ENCODE data around the gene NMRAL1.

The NMRAL1 gene

DNA sequence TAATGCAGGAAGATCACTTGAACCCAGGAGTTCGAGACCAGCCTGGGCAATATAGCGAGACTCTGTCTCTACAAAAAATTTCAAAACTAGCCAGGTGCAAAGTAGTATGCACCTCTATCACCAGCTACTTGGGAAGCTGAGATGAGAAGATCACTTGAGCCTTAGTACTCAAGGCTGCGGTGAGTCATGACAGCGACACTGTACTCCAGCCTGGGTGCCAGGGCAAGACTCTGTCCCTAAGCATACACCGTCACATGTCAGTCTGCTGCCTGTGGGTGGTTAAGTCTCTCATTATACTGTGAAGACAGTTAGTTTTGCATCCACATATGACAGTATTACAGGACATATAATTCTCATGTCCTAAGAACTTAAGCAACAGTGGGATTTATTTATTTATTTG lies 21.8 kb downstream of the NMRAL1 start:
- Histone ChIP-seq H3K9me2 (replicated peaks; ENCODE audit: control insufficient read depth, low read length) (no peaks in the 10 kb centered on the region), H3K79me2 (ENCODE audit: control insufficient read depth, low read length) (peaks cover 4% of the 10 kb centered on the region), H3K36me3 (ENCODE audit: control insufficient read depth, low read length) (peaks cover 89% of the 10 kb centered on the region), H3K9me3 (ENCODE audit: control insufficient read depth, insufficient read depth, low read length) (no peaks in the 10 kb centered on the region), H3K4me3 (ENCODE audit: low read length) (no peak overlapping the region), H3K27me3 (ENCODE audit: control insufficient read depth, low read length) (no peaks in the 10 kb centered on the region), H4K20me1 (ENCODE audit: control insufficient read depth, insufficient read depth, low read depth, low read length) (no peaks in the 10 kb centered on the region), H3K4me2 (ENCODE audit: low read length) (no peak overlapping the region), H3F3A (ENCODE audit: control insufficient read depth, insufficient read depth) (peaks cover 3% of the 10 kb centered on the region; the same call in 1 of the 2 replicates), H3K4me1 (ENCODE audit: control insufficient read depth, low read length) (no peaks in the 10 kb centered on the region), H3K27ac (ENCODE audit: low read depth, low read length) (no peak overlapping the region)
- TF ChIP-seq, protein P1, sequence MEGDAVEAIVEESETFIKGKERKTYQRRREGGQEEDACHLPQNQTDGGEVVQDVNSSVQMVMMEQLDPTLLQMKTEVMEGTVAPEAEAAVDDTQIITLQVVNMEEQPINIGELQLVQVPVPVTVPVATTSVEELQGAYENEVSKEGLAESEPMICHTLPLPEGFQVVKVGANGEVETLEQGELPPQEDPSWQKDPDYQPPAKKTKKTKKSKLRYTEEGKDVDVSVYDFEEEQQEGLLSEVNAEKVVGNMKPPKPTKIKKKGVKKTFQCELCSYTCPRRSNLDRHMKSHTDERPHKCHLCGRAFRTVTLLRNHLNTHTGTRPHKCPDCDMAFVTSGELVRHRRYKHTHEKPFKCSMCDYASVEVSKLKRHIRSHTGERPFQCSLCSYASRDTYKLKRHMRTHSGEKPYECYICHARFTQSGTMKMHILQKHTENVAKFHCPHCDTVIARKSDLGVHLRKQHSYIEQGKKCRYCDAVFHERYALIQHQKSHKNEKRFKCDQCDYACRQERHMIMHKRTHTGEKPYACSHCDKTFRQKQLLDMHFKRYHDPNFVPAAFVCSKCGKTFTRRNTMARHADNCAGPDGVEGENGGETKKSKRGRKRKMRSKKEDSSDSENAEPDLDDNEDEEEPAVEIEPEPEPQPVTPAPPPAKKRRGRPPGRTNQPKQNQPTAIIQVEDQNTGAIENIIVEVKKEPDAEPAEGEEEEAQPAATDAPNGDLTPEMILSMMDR (IDR thresholded peaks at IDR 0.05; ENCODE audit: low read depth, low read length, poor library complexity, severe bottlenecking): no peak
- no peak for TF ChIP-seq EZH2phosphoT487 (IDR thresholded peaks at IDR 0.05; ENCODE audit: borderline replicate concordance, low read length)

DNA sequence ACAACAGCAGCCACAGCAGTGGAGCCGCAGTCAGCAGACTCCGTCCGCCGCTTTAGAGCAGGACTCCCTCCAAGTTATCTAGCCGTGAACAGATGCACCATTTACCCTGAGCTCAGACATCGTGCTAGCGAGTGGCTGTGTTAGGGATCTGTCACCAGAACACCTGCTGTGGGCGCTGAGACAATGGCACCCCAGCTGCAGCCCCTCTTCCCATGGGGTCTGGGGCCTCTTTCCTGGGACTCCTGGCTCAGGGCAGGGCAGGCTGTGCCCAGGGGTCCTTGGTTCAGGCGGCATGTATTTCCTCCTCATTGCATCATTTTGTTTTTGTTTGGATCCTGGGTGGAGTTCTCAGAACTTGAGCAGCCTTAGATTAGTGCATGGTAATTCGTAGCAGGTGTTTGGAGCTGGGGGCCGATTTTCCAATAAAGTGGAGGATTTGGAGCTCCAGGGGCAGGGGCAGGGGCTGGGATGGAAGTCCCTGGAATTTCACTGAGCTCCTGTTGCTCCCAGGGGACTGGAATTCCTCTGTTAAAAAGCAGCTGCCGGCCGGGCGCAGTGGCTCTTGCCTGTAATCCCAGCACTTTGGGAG lies 23.4 kb downstream of the NMRAL1 start:
- Histone ChIP-seq H3K36me3 (ENCODE audit: control insufficient read depth, low read length) (peaks cover 87% of the 10 kb centered on the region), H4K20me1 (ENCODE audit: control insufficient read depth, insufficient read depth, low read depth, low read length) (no peaks in the 10 kb centered on the region), H3K27ac (ENCODE audit: low read depth, low read length) (no peak overlapping the region), H3K4me3 (ENCODE audit: low read length) (no peak overlapping the region), H3K9me3 (ENCODE audit: control insufficient read depth, insufficient read depth, low read length) (no peaks in the 10 kb centered on the region), H3K4me2 (ENCODE audit: low read length) (no peak overlapping the region), H3F3A (ENCODE audit: control insufficient read depth, insufficient read depth) (no peaks in the 10 kb centered on the region), H3K79me2 (ENCODE audit: control insufficient read depth, low read length) (peaks cover 4% of the 10 kb centered on the region), H3K27me3 (ENCODE audit: control insufficient read depth, low read length) (no peaks in the 10 kb centered on the region), H3K9me2 (replicated peaks; ENCODE audit: control insufficient read depth, low read length) (no peaks in the 10 kb centered on the region), H3K4me1 (ENCODE audit: control insufficient read depth, low read length) (no peaks in the 10 kb centered on the region)
- no peak for TF ChIP-seq EZH2phosphoT487 (IDR thresholded peaks at IDR 0.05; ENCODE audit: borderline replicate concordance, low read length)
- TF ChIP-seq, protein P1 (IDR thresholded peaks at IDR 0.05; ENCODE audit: low read depth, low read length, poor library complexity, severe bottlenecking): no peak

DNA sequence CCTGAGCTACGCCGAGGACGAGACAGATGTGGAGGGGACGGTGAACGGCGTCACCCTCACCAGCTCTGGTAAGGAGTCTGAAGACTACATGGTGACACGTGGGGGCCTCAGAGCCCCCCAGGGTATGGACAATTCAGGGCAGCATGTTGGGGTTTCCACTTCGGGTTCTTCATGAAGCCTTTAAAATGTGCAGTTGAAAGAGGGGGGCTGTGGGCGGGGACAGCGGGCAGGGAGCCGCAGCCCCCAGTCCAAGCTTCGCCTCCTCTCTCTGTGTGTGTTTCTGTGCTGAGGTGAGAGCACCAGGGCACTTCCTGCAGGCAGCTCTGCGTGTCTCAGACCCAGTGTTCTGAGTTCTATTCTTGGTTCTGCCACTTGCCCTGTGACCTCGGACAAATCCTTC lies 24.0 kb downstream of the NMRAL1 start:
- no peaks in the 10 kb centered on the region for H3K4me1 ChIP-seq (ENCODE audit: control insufficient read depth, low read length)
- no peaks in the 10 kb centered on the region for H3K9me2 ChIP-seq (replicated peaks; ENCODE audit: control insufficient read depth, low read length)
- no peak overlapping the region for H3K4me2 ChIP-seq (ENCODE audit: low read length)
- no peaks in the 10 kb centered on the region for H3K27me3 ChIP-seq (ENCODE audit: control insufficient read depth, low read length)
- no peak for TF ChIP-seq EZH2phosphoT487 (IDR thresholded peaks at IDR 0.05; ENCODE audit: borderline replicate concordance, low read length)
- TF ChIP-seq, protein P1 (IDR thresholded peaks at IDR 0.05; ENCODE audit: low read depth, low read length, poor library complexity, severe bottlenecking): no peak
- H3K4me3 ChIP-seq (ENCODE audit: low read length): no peak overlapping the region
- H3K36me3 ChIP-seq (ENCODE audit: control insufficient read depth, low read length): peaks cover 83% of the 10 kb centered on the region
- no peaks in the 10 kb centered on the region for H3K9me3 ChIP-seq (ENCODE audit: control insufficient read depth, insufficient read depth, low read length)
- H3K27ac ChIP-seq (ENCODE audit: low read depth, low read length): no peak overlapping the region
- peaks cover 4% of the 10 kb centered on the region for H3K79me2 ChIP-seq (ENCODE audit: control insufficient read depth, low read length)
- no peaks in the 10 kb centered on the region for H3F3A ChIP-seq (ENCODE audit: control insufficient read depth, insufficient read depth)
- H4K20me1 ChIP-seq (ENCODE audit: control insufficient read depth, insufficient read depth, low read depth, low read length): no peaks in the 10 kb centered on the region

Measured in DOHH2 (cell line).